ENCODE data around the gene ZCCHC3.
"Not testable (repeated sequence)": the region's sequence is repeated elsewhere in the genome, so short reads cannot be mapped to it uniquely, and the experiment has no call there.

Gene ZCCHC3

DNA sequence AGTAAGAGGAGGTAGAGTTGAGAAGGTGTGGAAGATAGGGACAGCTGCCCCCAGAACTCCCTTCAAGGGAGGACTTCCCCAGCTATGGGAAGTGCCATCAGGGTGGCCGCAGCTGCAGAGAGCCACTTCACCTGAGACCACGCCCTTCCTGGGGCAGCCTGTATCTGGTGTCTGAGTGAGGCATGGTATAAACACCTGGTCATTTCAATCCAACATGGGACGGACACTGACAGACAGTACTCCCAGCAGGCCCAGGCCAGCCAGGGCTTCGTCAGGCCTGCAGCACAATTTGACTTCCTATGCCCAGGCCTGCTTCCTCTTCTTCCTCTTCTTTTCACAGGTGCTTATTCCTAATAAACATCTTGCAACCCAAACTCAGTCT lies 32.5 kb downstream of the ZCCHC3 start:
- in situ Hi-C loops (cut with MboI; ENCODE audit: low pct_unique_long_range_greater_than_20kb, low sequenced_read_pairs) = no loop called here

DNA sequence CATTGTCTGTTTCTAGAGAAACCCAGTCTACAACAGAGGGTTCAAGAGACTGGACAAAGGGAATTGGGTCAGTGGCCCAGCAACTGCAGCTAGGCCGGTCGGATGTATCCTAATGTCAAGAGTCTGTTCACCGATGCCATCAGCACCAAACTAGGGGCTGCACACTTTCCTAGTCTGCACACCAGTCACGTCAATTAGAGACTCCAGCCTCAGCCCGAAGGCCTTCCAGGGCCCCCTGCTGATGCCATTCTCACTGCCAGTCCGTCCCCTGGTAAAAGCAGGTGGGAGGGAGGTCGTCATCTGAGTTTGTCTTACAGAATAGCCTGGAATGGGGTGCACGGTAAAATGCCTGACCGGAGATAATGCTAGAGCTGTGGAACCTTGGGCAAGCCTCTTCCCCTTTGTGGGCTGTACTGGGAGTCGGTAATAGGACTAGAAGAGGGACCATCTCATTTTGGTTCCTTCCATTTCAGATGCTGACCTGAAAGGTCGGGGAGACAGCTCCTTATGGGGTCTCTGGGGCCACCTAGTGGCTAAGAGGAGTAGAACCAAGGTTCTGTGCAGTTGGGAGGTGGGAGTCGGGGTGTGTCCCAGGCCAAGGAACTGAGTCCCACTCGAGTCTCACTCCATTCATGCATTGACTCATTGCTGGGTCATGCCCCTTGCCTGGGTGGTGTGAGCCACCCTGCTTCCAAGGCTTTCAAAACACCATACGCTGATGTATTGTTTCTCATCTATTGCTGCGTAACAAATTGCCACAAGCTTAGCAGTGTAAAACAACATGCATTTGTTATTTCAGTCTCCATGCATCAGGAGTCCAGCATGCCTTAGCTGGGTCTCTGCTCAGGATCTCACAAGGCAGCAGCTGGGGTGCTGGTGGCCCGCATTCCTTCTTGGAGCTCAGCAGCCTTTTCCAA lies 33.1 kb downstream of the ZCCHC3 start:
- DNase-seq = peak; percentile 82
- in situ Hi-C loops (cut with MboI; ENCODE audit: low pct_unique_long_range_greater_than_20kb, low sequenced_read_pairs) = no loop called here

More for the DNA sequence above, 32.5 kb downstream of the ZCCHC3 start:
- DNase-seq = no peak

DNA sequence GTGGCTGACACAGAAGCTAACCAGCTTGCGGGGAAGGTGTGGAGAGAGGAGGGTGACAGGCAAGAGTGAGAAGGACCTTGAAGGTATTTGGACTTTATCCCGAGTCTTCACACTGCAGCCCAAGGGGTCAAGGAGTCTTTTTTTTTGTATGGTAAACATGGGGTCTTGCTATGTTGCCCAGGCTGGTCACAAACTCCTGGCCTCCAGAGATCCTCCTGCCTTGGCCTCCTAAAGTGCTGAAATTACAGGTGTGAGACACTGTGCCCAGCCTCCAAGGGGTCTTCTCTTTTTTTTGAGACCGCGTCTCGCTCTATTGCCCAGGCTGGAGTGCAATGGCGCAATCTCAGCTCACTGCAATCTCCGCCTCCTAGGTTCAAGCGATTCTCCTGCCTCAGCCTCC lies 37.2 kb downstream of the ZCCHC3 start:
- DNase-seq = no peak
- in situ Hi-C loops (cut with MboI; ENCODE audit: low pct_unique_long_range_greater_than_20kb, low sequenced_read_pairs) = no loop called here

DNA sequence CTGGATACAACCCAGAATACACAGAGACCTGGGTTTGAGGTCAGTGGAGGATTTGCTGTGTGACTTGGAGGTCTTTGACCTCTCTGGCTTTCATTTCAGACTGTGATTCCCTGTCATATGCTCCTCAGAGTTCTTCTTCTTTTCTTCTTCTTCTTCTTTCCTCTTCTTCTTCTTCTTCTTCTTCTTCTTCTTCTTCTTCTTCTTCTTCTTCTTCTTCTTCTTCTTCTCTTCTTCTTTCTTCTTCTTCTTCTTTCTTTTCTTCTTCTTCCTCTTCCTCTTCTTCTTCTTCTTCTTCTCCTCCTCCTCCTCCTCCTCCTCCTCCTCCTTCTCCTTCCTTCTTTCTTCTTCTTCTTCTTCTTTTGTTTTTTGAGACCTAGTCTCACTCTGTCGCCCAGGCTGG lies 38.7 kb downstream of the ZCCHC3 start:
- DNase-seq; in situ Hi-C loops (cut with MboI; ENCODE audit: low pct_unique_long_range_greater_than_20kb, low sequenced_read_pairs): not testable (repeated sequence)

DNA sequence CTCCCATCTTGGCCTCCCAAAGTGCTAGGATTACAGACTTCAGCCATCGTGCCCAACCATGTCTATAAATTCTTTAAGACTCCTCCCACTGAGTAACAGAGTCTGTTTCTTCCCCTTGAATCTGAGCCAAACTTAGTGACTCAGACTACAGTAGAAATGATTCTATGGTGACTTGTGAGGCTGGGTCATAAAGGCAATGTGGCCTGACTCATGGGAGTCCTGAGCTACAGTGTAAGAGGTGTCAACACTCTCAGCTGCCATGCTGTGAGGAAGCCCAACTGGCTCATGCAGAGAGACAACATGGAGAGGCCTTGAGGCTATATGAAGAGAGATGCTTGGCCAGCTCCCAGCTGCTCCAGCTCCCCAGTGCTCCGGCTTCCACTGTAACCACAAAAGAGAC lies 44.3 kb downstream of the ZCCHC3 start:
- in situ Hi-C loops (cut with MboI; ENCODE audit: low pct_unique_long_range_greater_than_20kb, low sequenced_read_pairs) = no loop called here

DNA sequence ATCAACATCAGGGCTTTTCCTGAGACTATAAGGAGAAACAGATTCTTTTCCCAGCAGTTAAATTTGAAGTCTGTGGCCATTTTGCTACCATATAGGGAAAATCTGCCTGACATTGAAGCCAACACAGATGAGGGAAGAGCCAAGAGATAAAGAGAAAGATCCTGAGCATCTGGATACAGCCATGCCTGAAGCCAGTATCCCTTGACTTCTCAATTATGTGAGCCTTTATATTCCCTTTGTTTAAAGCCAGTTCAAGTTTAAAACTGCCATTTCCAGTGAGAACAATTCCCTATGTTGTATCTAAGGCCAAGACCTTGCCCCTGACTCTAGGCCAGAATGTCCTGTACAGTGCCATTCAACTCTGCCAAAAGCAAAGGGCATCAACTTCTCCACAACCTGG lies 45.7 kb downstream of the ZCCHC3 start:
- no peak for DNase-seq
- in situ Hi-C loops (cut with MboI; ENCODE audit: low pct_unique_long_range_greater_than_20kb, low sequenced_read_pairs) = no loop called here

More for the DNA sequence above, 44.3 kb downstream of the ZCCHC3 start:
- DNase-seq = peak; percentile 59

DNA sequence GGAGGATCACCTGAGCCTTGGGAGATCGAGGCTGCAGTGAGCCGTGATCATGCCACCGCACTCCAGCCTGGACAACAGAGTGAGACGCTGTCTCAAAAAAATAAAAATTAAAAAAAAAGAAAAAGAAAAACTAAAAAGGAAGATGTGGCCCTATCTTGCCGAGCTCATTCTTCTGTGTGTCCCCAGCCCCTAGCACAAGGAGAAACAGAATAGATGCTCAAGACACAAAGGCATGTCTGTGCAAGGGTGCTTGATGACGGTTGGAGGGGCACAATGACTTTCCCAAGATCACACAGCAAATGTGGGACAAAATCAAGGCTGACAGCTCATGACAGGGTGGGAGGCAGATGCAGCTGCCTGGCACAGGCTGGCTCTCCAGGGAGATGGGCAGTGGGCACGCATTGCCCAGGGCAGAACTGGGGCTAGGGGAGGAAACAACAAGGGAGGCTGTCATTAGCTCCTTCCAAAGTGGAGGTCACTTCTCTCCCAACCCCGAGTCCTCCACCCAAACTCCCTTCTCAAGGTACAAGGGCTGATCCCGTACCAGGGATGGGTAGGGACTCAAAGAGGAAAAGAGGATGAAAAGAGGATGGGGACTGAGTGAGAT lies 48.8 kb downstream of the ZCCHC3 start:
- in situ Hi-C loops (cut with MboI; ENCODE audit: low pct_unique_long_range_greater_than_20kb, low sequenced_read_pairs) = no loop called here
- no peak for DNase-seq

DNA sequence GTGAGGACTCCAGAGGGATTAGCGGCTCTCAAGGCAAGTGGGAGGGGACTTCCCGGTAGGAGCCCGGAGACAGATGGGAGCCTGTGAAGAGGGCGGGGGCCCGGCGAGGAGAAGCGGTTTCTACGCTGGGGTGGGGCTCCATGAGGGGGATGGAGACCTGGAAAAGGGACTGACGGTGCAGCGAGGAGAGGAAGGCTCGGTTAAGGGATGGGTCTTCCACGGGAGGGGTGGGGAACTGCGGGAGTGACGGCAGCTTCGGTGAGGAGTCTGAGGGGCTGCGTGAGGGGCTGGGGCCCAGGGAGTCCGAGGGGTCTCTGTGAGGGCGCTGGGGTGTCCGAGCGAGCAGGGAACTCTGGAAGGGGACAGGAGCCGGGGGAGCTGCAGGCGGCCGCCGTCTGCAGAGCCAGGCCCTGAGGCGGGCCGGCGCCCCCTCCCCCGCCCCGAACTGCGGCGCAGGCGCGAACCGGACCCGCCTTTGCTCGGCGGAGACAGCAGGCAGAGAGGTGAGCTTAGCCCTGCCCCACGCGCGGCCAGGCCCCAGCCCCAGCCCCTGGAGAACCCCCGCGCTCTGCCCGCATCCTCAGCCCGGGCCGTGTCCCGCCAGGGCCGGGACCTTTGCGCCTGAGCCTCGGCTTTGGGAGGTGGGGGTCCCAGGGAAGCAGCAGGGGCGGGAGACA lies 49.4 kb downstream of the ZCCHC3 start, which contains the start of gene NRSN2:
Gene NRSN2, plus strand, starts transcription at position 472 of the 677 bp plus-strand sequence. CDS start 2,533 bp downstream, outside the sequence.
- no peak for DNase-seq
- in situ Hi-C loops (cut with MboI; ENCODE audit: low pct_unique_long_range_greater_than_20kb, low sequenced_read_pairs) = no loop called here

DNA sequence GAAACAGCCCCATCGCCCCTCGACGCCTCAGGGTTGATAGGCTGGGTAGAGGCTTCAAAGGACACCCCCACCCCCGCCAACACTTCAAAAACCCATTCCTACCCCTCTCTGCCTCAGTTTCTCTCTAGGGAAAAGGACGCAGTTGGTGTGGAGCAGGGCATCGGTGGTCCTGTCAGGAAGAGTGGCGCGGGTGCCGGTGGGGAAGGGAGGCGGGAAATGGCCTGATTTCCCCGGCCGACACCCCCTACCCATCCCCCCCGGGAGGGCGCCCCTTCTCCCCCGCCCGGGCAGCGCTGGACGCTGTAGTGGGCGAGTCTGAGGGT lies 49.9 kb downstream of the ZCCHC3 start:
- no peak for DNase-seq
- in situ Hi-C loops (cut with MboI; ENCODE audit: low pct_unique_long_range_greater_than_20kb, low sequenced_read_pairs) = no loop called here

DNA sequence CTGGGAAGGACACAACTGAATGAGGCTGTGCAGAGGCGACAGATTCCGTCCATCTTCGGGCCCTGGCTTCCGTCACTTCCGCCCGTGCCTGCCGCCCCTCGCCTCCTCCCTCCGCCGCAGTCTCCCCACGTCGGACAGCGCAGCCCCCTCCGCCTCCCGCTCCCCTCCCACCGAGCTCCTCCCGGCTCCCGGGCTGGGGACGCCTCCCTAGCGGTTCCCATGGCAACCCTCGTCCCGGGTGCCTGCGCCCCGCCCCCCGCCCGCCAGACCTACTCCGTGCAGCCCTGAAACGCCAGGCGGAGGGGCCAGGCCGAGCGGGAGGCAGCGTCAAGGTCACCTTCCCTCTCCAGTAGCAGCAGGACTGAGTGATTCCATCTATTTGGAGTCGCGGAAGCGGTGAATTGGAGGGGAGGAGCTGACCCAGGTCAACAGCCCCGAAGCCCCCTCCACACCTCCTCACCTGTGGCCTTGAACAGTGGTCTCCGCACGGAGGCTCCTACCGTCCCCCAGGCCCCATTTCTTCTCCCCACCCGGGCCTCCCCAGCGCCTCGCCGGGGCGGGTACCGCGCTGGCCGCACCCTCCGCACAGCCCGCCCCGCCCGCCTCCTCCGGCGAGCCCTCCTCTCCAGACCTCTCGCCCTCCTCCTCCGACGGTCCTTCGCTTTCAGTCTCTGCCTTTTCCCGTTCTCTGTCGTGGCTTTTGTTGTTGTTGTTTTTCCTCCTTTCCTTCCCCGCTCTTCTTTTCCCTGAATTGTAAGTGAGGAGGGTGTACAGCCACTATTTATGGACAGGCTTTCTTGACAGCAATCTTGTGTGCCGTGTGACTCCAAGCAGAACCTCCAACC lies 50.5 kb downstream of the ZCCHC3 start:
- DNase-seq = peak; percentile 93
- in situ Hi-C loops (cut with MboI; ENCODE audit: low pct_unique_long_range_greater_than_20kb, low sequenced_read_pairs) = no loop called here

DNA sequence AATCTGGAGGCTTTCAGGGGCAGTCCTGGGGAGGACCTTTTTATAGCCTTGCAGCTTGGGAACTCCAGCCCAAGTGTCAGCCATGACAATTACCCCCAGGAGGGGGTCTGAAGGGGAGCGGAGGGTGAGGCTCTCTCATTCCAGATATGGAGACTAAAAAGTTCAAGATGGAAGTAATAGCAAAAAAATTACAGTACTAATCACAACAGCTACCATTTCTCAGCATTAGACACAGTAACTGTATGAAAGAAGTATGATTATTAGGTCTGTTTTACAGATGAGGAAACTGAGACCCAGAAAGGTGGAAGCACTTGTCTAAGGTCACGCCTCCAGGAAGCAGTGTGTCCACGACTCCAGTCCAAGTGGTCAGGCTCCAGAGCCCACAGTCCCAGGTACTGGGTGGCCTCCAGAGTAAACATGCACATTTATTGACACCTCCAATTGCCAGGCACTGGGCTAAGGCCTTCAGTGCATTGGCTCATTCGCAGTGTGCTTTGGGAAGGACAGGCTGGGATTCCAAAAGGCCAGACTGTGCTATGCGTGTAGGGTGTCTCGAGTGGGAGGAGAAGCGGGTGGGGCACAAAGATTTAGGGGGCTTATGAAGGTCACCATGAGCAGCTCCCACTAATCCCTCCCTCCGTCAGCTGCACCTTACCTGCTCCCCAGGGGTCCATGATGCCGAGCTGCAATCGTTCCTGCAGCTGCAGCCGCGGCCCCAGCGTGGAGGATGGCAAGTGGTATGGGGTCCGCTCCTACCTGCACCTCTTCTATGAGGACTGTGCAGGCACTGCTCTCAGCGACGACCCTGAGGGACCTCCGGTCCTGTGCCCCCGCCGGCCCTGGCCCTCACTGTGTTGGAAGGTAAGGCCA lies 51.8 kb downstream of the ZCCHC3 start:
- in situ Hi-C loops (cut with MboI; ENCODE audit: low pct_unique_long_range_greater_than_20kb, low sequenced_read_pairs) = no loop called here
- no peak for DNase-seq
